NCI-H2107 treated with DMSO at 0.1 percent for 48 hours (cell line): ENCODE data around the gene SPSB1.

Experiments used
- DNase-seq: peaks from one replicate; lab custom pipeline; 2025; ENCODE audit not compliant: unreplicated experiment; lab: John Stamatoyannopoulos, UW

The SPSB1 gene

GRCh38 chr1:9385801-9386573, 93.3 kb downstream of the SPSB1 start:
- DNase-seq, result no peak

DNA sequence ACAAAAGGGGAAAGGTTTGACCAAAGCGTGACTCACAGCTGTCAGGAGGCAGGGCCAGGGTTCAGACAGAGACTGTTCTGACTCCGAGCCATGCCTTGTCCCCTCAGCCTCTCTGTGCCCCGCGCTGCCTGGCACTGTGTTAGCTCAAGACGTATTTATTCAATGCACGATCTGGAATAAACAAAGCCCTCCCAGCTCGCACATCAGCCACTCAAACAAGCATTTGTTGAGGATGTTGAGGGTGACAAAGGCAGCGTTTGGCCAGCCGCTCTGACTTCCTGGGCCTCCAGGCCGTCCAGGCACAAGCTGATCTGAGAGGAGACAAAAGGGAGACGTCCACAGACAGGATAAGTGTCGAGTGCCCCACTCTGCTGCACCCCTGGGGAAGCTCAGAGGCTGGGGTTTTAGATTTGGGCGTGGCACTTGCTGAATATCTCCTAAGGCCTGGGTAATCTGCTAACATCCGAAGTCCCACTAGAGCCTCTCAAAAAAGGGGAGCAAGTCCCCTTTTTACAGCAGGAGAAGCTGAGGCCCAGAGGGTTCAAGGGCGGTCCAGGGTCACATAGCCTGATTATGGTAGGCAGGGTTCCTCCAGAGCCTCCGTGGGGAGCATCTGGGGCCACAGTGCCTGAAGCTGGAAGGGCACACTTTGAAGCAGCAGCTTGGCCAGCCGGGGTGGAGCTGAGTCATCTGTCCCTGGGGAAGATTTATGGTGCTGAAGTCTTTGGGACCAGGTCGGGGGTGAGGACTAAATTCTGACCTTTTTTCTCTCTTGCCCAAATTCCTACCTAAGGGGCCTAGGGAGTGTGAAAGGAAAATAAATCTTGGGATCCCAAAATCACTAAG, 95.9 kb downstream of the SPSB1 start:
- DNase-seq, result no peak

- no peak for DNase-seq
Measured at GRCh38 chr1:9389968-9390367, 97.3 kb downstream of the SPSB1 start.

DNA sequence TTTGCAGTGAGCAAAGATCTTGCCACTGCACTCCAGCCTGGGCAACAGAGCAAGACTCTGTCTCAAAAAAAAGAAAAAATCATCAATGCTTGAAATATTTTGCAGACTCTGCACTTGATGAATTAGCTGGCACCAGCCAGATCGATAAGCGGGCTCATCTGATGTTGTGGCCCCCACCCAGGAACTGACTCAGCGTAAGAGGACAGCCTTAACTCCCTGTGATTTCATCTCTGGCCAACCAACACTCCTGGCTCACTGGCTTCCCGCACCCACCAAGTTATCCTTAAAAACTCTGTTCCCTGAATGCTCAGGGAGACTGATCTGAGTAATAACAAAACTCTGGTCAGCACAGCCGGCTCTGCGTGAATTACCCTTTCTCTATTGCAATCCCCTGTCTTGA, 98.9 kb downstream of the SPSB1 start:
- no peak for DNase-seq

DNA sequence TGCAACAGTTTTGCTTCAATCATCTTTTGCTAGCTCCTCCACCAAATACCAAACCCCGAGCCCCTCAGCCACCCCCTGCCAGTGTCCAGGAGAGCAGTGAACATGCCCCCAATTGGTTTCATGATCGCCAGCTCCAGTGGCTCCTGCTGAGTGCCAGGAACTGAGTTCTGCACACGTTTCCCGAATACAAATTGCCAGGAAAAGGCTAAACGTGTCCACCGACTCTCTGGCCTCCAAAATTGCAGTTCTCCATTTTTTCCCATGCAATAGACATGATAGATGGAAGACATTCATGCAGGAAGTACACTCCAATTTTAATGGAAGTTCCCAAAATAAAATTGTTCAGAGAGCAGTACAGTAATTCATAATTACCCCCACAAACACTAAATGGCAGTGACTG, 101.3 kb downstream of the SPSB1 start:
- no peak for DNase-seq

DNA sequence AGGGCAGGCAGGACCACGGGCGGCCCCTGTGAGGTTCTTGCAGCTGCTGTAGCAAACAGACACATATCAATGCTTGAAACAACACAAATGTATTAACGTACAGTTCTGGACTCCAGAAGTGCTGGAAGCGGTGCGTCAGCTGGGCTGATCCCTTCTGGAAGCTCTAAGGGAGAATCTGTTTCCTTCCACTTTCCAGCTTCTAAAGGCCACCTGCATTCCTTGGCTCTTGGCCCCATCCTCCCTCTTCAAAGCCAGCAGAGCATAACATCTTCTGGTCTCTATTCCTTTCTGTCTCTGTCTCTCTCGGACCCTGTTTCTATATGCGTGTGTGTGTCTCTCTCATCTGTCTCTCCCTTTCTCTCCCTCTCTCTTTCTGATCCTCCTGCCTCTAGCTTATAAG, 102.3 kb downstream of the SPSB1 start:
- no peak for DNase-seq

DNA sequence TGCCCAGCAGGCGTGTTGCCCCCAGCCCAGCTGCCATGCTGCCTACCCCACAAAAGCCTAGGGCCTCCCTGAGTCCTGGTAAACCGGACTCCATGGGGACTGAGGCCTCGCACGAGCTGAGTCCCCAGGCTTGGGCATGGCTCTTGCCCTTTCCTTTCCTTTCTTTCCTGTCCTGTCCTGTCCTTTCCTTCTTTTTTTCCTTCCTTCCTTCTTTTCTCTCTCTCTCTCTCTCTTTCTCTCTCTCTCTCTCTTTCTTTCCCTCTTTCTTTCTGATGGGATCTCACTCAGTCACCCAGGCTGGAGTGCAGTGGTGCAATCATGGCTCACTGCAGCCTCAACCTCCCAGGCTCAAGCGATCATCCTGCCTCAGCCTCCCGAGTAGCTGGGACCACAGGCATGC, 104.4 kb downstream of the SPSB1 start:
- DNase-seq, result no peak

DNA sequence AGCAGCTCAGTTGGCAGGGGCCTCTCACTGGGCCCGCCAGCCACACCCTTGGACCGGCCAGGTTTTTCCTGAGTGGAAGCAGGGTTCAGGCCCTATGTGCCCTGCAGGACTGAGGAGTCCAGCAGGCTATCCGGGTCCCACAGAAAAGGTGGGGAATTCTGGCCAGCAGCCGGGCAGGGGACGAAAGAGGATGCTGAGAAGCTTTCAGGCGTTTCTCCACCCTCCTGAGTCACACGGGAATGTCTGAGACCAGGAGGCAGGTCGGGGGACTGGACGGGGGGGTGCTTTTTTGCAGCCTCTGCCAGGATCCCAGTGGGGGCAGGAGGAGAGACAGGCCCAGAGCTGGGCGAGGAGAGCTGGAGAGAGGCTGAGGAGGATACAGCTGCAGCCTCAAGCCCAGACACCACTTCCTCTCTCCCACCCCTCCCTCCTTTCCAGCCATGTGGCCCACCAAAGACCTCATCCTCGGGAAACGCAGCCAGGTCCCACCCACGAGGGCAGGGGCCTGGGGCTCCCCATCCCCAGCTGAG, 105.4 kb downstream of the SPSB1 start:
- no peak for DNase-seq

DNA sequence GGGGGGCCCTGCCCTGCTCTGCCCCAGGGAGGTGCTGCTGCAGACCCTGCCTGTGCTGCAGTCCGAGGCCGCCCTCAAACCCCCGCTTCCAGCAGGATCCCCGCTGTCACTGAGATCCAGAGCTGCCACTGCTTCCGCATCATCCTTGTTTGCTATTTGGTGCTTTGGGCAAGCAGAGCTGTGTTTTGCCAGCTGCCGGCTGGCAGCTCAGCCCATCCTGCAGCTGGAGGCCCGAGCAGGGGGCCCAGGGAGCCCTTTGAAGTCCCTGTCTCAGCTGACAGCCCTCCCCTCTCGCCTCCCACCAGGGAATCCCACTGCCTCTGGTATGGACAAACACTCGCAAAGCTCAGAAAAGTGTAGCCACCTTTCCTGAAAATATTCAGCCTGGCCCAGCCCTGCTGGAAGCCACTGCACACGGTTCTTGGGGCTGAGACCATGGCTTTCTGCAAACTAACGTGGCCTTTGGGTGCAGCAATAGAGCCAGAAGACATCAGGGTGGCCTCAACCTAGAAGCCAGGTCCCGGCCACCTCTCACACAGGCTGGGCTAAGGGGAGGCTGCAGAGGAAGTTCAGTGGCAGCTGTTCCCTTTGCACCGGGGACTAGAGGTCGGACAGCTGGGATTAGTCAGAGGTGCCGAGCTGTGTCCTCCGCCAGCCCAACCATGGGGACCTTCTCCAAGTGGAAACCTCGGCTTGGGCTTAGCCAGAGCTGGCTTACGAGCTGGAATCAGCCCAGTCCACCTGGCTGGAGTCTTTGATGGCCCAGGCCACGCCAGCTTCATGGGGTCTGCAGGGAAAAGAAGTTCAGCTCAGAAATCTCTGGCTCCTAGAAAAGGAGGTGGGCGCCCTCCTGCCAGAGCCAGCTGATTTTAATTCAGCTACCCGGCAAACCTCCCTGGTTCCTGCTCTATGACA, 107.1 kb downstream of the SPSB1 start:
- no peak for DNase-seq

- DNase-seq, result no peak
Measured at GRCh38 chr1:9400425-9401079, 107.9 kb downstream of the SPSB1 start.

- no peak for DNase-seq
Measured at GRCh38 chr1:9401080-9401453, 108.4 kb downstream of the SPSB1 start.

GRCh38 chr1:9402256-9402616, 109.5 kb downstream of the SPSB1 start:
- no peak for DNase-seq

GRCh38 chr1:9402717-9403225, 110.1 kb downstream of the SPSB1 start:
- no peak for DNase-seq

- DNase-seq, result no peak
Measured at GRCh38 chr1:9404117-9404914, 111.6 kb downstream of the SPSB1 start.

- DNase-seq, result no peak
Measured at GRCh38 chr1:9406111-9406510, 113.4 kb downstream of the SPSB1 start.

DNA sequence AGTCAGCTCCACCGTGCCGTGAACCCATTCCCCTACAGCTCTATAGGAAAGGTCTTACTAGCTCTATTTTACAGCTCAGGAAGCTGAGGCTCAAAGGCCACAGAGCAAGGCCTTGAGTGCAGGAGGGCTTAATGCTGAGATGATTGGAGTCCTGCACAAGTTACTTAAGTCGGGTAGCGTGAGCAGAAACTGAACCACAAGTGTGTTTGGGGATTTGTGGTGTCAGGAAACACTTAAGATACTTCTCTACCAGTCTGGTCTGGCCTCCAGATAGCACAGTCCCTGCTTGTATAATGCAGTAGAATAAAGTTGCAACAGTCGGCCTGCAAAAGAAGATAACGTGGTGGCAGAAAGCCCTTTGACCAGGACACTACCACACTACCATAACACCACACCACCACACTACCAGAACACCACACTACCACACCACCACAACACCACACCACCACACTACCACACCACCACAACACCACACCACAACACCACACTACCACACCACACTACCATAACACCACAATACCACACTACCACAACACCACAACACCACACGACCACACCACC, 118.1 kb downstream of the SPSB1 start:
- no peak for DNase-seq

- DNase-seq, result no peak
Measured at GRCh38 chr1:9413071-9413876, 120.6 kb downstream of the SPSB1 start.

DNA sequence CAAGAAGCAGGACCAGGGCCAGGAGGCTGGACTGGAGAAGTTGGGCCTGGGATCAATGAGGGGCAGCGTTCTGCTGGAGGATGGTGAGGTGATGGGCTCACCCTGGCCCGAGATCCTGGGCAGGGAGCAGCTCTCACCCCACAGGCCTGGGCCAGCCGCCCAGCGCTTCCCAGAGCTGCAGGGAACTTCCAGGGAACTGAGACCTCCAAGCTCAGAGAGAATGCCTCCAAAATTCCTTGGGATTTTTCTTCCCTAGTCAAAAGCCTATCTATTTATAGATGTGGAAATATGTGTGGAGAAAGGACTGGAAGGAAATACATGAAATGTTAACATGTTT, 121.2 kb downstream of the SPSB1 start:
- no peak for DNase-seq

DNA sequence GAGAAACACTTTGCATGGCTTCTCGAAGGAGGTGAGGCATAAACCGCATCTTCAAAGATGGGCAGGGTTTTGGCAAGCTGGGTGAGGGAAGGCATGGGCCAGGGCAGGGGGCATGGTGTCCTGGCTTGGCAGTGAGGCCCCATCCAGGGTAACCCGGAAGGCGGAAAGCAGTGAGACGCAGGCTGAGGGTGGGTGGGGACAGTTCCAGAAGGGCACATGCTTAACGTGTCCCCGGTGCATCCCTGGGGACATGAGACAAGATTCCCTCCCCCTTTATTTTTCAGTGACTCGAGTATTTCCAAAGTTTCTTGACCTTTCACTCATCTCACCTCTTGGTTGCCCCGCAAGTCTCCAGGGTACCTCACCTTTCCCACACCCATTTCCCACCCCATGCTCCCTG, 123.8 kb downstream of the SPSB1 start:
- no peak for DNase-seq
